Measurements from ENCODE around the gene SLC25A38.

SLC25A38 gene

DNA sequence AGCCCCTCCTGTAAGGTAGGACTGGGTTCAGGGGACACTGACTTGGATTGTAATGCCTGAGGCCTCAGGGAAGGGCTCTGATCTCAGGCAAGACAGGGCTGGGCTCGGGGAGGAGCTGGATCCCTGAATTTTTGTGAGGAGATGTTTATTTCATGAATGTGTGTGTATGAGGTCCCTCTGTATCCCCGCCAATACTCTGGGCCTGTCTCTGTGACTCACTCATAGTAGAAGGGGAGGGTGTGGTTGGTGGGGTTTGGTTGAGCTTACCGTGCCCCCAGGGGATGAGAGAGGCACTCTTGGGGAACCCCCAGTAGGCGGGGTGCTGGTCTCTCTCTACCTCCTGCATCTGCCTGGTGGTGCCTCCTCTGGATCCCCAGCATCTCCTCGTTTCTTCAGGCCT lies 51.4 kb downstream of the SLC25A38 start:
- H3K4me3 ChIP-seq (replicated peaks; ENCODE audit: low read depth, low read length), result no peak overlapping the region
- no peak for DNase-seq (ENCODE audit: extremely low read depth, low read depth)
- TF ChIP-seq, protein P1, sequence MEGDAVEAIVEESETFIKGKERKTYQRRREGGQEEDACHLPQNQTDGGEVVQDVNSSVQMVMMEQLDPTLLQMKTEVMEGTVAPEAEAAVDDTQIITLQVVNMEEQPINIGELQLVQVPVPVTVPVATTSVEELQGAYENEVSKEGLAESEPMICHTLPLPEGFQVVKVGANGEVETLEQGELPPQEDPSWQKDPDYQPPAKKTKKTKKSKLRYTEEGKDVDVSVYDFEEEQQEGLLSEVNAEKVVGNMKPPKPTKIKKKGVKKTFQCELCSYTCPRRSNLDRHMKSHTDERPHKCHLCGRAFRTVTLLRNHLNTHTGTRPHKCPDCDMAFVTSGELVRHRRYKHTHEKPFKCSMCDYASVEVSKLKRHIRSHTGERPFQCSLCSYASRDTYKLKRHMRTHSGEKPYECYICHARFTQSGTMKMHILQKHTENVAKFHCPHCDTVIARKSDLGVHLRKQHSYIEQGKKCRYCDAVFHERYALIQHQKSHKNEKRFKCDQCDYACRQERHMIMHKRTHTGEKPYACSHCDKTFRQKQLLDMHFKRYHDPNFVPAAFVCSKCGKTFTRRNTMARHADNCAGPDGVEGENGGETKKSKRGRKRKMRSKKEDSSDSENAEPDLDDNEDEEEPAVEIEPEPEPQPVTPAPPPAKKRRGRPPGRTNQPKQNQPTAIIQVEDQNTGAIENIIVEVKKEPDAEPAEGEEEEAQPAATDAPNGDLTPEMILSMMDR (IDR thresholded peaks at IDR 0.05; ENCODE audit: low read depth, low read length, missing control alignments), result no peak

DNA sequence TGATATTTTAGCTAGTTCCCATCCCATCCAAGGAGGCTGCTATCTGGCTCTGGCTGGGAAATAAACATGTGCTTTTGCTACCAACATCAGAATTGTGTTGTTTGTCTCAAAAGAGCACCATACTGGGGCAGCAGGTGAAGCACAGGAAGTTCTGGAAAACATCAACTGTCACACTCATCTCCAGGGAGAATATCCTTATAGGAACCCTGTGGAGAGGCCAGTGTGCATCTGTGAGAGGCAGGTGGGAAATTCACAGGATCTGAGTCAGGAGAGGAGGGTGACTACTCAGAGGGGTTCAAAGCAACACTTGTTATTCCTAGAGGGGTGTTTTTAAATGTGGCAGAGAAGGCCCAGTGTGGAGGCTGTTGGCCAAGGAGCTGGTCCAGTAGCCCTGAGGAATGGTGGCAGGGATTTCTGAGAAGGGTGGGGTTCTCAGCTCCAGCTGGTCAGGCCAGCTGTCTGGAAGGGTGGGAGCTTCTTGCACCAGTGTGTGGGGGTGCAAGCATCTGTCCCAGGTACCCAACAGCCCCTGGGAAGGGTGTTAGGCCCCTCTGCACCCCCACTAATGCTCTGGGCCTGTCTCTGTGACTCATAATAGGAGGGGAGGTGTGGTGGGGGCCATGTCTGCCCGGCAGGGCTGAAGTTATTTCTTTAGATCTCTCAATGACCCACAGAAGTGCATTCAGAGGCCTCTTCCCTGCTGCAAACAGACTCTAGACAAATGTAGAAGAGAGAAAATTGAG lies 52.0 kb downstream of the SLC25A38 start:
- H3K4me3 ChIP-seq (replicated peaks; ENCODE audit: low read depth, low read length), result no peak overlapping the region
- no peak for DNase-seq (ENCODE audit: extremely low read depth, low read depth)
- TF ChIP-seq, protein P1 (IDR thresholded peaks at IDR 0.05; ENCODE audit: low read depth, low read length, missing control alignments), result no peak

DNA sequence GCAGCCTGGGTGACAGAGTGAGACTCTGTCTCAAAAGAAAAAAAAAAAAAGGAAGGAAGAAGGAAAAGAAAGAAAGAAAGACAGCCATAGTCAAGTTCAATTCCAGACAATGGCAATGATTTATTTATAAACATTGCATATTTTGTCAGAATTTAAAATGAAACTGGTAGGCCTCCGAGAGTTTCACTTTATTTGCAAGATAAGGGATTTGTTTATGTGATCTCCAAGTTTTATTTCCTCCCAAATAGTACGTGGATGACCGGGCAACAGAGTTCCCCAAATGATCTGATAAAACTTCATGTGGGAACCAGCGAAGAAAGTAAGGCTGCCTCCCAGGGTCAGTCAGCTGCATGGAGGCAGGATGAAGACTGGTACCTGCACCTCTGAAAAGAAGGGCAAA lies 55.7 kb downstream of the SLC25A38 start:
- no peak for DNase-seq (ENCODE audit: extremely low read depth, low read depth)
- H3K4me3 ChIP-seq (replicated peaks; ENCODE audit: low read depth, low read length), result no peak overlapping the region
- TF ChIP-seq, protein P1 (IDR thresholded peaks at IDR 0.05; ENCODE audit: low read depth, low read length, missing control alignments), result no peak

DNA sequence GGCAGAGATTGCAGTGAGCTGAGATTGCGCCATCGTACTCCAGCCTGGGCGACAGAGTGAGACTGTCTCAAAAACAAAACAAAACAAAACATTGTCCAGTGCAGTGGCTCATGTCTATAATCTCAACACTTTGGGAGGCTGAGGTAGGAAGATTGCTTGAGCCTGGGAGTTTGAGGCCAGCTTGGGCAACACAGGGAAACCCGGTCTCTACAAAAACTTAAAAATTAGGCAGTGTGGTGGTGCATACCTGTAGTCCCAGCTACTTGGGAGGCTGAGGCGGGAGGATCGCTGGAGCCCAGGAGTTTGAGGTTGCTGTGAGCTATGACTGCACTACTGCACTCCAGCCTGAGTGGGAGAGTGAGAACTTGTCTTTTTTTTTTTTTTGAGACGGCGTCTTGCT lies 57.1 kb downstream of the SLC25A38 start:
- no peak for DNase-seq (ENCODE audit: extremely low read depth, low read depth)
- TF ChIP-seq, protein P1 (IDR thresholded peaks at IDR 0.05; ENCODE audit: low read depth, low read length, missing control alignments), result no peak
- H3K4me3 ChIP-seq (replicated peaks; ENCODE audit: low read depth, low read length), result no peak overlapping the region

DNA sequence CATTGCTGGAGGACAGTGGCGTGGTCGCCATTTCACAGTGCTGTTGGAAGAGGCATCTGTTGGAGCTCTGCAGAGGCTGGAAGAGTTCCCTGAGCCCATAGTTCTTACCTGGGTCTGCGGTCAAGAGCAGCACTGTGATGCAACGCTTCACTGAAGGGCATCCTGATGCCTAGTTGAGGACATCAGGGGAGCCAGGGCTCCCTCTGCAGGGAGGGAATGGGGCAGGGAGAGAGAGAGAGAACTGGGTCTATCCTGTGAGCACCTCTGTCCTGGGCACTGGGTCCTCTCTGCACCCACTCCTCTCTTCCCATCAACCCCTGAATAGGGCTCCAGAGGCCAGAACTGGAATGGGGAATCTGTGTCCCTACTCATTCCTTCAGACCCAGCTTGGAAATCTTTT lies 60.4 kb downstream of the SLC25A38 start:
- no peak overlapping the region for H3K4me3 ChIP-seq (replicated peaks; ENCODE audit: low read depth, low read length)
- DNase-seq (ENCODE audit: extremely low read depth, low read depth), result no peak
- TF ChIP-seq, protein P1 (IDR thresholded peaks at IDR 0.05; ENCODE audit: low read depth, low read length, missing control alignments), result no peak

DNA sequence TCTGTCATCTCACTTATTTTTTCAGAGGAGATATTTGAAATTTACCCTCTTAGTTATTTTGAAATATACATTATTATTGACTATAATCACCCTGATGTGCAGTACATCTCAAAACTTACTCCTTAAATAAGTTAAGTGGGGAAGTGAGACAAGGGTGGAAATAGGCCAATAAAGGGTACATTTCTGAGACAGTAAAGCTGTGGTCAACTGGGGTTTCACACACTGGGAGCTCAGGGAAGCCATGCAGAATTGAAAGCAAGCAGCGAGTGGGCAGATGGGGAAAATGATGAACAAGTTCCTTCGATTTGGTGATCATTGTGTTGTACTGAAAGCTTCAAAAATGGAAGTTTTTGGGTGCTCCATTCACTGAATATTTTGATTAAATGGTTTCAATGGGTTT lies 62.8 kb downstream of the SLC25A38 start:
- H3K4me3 ChIP-seq (replicated peaks; ENCODE audit: low read depth, low read length), result no peak overlapping the region
- TF ChIP-seq, protein P1 (IDR thresholded peaks at IDR 0.05; ENCODE audit: low read depth, low read length, missing control alignments), result no peak
- DNase-seq (ENCODE audit: extremely low read depth, low read depth), result no peak

DNA sequence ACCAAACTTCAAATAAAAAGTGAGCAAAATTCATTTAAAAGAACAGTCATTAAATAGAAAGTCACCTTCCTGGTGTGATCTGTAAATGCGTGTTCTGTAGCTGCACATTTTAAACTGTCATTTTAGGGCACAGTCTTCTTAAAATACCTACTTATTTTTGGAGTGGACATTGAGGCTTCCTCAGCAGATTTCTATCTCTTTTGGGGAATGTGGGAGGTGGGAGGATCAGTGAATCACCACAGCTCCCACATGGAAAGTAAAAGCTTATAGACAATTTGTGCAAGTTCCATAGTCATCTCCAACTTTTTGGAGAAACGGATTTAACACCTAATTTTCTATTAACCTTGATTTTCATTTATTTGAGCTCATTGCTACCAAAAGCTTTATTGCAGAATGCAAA lies 63.3 kb downstream of the SLC25A38 start:
- TF ChIP-seq, protein P1 (IDR thresholded peaks at IDR 0.05; ENCODE audit: low read depth, low read length, missing control alignments), result no peak
- H3K4me3 ChIP-seq (replicated peaks; ENCODE audit: low read depth, low read length), result no peak overlapping the region
- DNase-seq (ENCODE audit: extremely low read depth, low read depth), result no peak
